Neural cell (in vitro differentiated cells): Measurements from ENCODE around the gene CPLX1. TPM values are rescaled to one million over a fixed set of nuclear protein-coding genes. Genes with fewer than 3 reads are reported as not detected.

Experiments used
- H2AFZ ChIP-seq: fragments of 200-600, 300-800 bp; sonication (generic), shearing (Covaris generic); 2 replicates; pipeline ENCODE4 v1.6.0; 2014; ENCODE audit warnings: low read depth, mild to moderate bottlenecking, antibody characterized with exemption, low read length, moderate library complexity
- H3F3A ChIP-seq: fragments of 200-600 bp; shearing (Covaris generic); 2 replicates; pipeline ENCODE4 v1.6.1; 2016; ENCODE audit warnings: mild to moderate bottlenecking, moderate library complexity, mixed read lengths, antibody characterized with exemption, low read length; ENCODE audit not compliant: insufficient read depth, poor library complexity, severe bottlenecking
- H3K27ac ChIP-seq: fragments of 200-600, 300-800 bp; sonication (generic), shearing (Covaris generic); 2 replicates; pipeline ENCODE4 v1.5.1; 2014; ENCODE audit warnings: mild to moderate bottlenecking, low read length, moderate library complexity
- H3K27me3 ChIP-seq: fragments of 300-800, 200-600 bp; sonication (generic), shearing (Covaris generic); 2 replicates; pipeline ENCODE4 v1.6.0; 2014; ENCODE audit warnings: mild to moderate bottlenecking, low read depth, low read length, moderate library complexity; ENCODE audit not compliant: insufficient read depth
- H3K36me3 ChIP-seq: fragments of 300-800, 200-600 bp; sonication (generic), shearing (Covaris generic); 2 replicates; pipeline ENCODE4 v1.5.1; 2014; ENCODE audit warnings: mild to moderate bottlenecking, antibody characterized with exemption, low read length, moderate library complexity; ENCODE audit not compliant: insufficient read depth
- H3K4me2 ChIP-seq: fragments of 300-800, 200-600 bp; sonication (generic), shearing (Covaris generic); 2 replicates; pipeline ENCODE4 v1.6.0; 2014; ENCODE audit warnings: mild to moderate bottlenecking, low read length
- H3K4me3 ChIP-seq: fragments of 300-800, 200-600 bp; sonication (generic), shearing (Covaris generic); 2 replicates; pipeline ENCODE4 v1.5.1; 2014; ENCODE audit warnings: mild to moderate bottlenecking, low read length, moderate library complexity
- H3K79me2 ChIP-seq: fragments of 200-600 bp; shearing (Covaris generic); replicated peaks from 2 replicates; pipeline ENCODE4 v1.6.0; 2014; ENCODE audit warnings: mild to moderate bottlenecking, low read length, moderate library complexity; ENCODE audit not compliant: insufficient read depth
- H3K9ac ChIP-seq: fragments of 300-800, 200-600 bp; sonication (generic), shearing (Covaris generic); 2 replicates; pipeline ENCODE4 v1.6.1; 2016; ENCODE audit warnings: mild to moderate bottlenecking, low read length, mixed read lengths
- H3K9me2 ChIP-seq: fragments of 200-600 bp; shearing (Covaris generic); 2 replicates; pipeline ENCODE4 v1.6.1; 2016; ENCODE audit warnings: mild to moderate bottlenecking, low read length, mixed read lengths; ENCODE audit not compliant: insufficient read depth
- H3K9me3 ChIP-seq: fragments of 200-600, 300-800 bp; sonication (generic), shearing (Covaris generic); 2 replicates; pipeline ENCODE4 v1.6.1; 2016; ENCODE audit warnings: mild to moderate bottlenecking, mixed run types, low read length, moderate library complexity, mixed read lengths
- H4K20me1 ChIP-seq: fragments of 200-600 bp; shearing (Covaris generic); 2 replicates; pipeline ENCODE4 v1.6.1; 2016; ENCODE audit warnings: mild to moderate bottlenecking, mixed run types; ENCODE audit not compliant: insufficient read depth
- CTCF ChIP-seq: fragments of 450-650 bp; IDR thresholded peaks from 2 replicates; pipeline ENCODE4 v1.5.1; 2014; ENCODE audit warnings: antibody characterized with exemption, mild to moderate bottlenecking, moderate library complexity; ENCODE audit not compliant: poor library complexity, severe bottlenecking
- EP300 ChIP-seq: fragments of 450-650 bp; conservative IDR thresholded peaks from 2 replicates; pipeline ENCODE4 v1.6.1; 2014; ENCODE audit warnings: antibody characterized with exemption, mild to moderate bottlenecking, moderate library complexity; ENCODE audit not compliant: poor library complexity, severe bottlenecking
- EZH2 ChIP-seq: fragments of 200-600, 300-800 bp; shearing (Covaris generic), sonication (generic); IDR thresholded peaks from 2 replicates; pipeline ENCODE4 v1.6.1; 2014; ENCODE audit warnings: antibody characterized with exemption, low read length, borderline replicate concordance, mild to moderate bottlenecking; ENCODE audit not compliant: insufficient read depth, poor library complexity, severe bottlenecking
- MXI1 ChIP-seq: fragments of 450-650 bp; conservative IDR thresholded peaks from 2 replicates; pipeline ENCODE4 v1.6.1; 2014; ENCODE audit warnings: antibody characterized with exemption, mild to moderate bottlenecking; ENCODE audit not compliant: poor library complexity, severe bottlenecking
- POLR2AphosphoS5 ChIP-seq: IDR thresholded peaks from 2 replicates; pipeline ENCODE4 v1.6.1; 2012
- RAD21 ChIP-seq: fragments of 450-650 bp; conservative IDR thresholded peaks from 2 replicates; pipeline ENCODE4 v1.6.1; 2014; ENCODE audit warnings: antibody characterized with exemption, mild to moderate bottlenecking, moderate library complexity
- REST ChIP-seq: IDR thresholded peaks from 2 replicates; pipeline ENCODE4 v1.6.1; 2012; ENCODE audit warnings: borderline replicate concordance
- SMC3 ChIP-seq: fragments of 450-650 bp; conservative IDR thresholded peaks from 2 replicates; pipeline ENCODE4 v1.6.1; 2014; ENCODE audit warnings: antibody characterized with exemption, mild to moderate bottlenecking, moderate library complexity; ENCODE audit not compliant: poor library complexity
- TAF1 ChIP-seq: IDR thresholded peaks from 2 replicates; pipeline ENCODE4 v1.6.1; 2012; ENCODE audit warnings: low read depth
- polyA plus RNA-seq: library from polyadenylated mRNA; depleted of rRNA; stranded (reverse); fragments of >200 nt; gene quantifications from 2 replicates; pipeline ENCODE4 v1.2.3, GENCODE V29; 2014

Gene CPLX1
- polyA plus RNA-seq, 1 donor from 2014 or later = 7.6 TPM

GRCh38 chr4:832536-832935, 6.6 kb upstream of the CPLX1 start:
- TF ChIP-seq EZH2 (no peak), EP300 (no peak), RAD21 (no peak), REST (no peak), MXI1 (no peak), CTCF (no peak), POLR2AphosphoS5 (no peak), TAF1 (no peak)

GRCh38 chr4:832108-832507, 6.2 kb upstream of the CPLX1 start:
- TF ChIP-seq TAF1 = no peak
- no peak for TF ChIP-seq MXI1
- TF ChIP-seq POLR2AphosphoS5 = no peak
- TF ChIP-seq CTCF = no peak
- no peak for TF ChIP-seq EP300
- TF ChIP-seq EZH2 = no peak
- TF ChIP-seq SMC3 = no peak
- no peak for TF ChIP-seq RAD21
- no peak for TF ChIP-seq REST
- Histone ChIP-seq H3K27ac (no peak overlapping the region), H2AFZ (no peak overlapping the region), H4K20me1 (no peaks in the 10 kb centered on the region), H3K4me2 (no peak overlapping the region), H3K9me3 (no peaks in the 10 kb centered on the region), H3K9me2 (no peaks in the 10 kb centered on the region), H3K36me3 (no peaks in the 10 kb centered on the region), H3K4me3 (no peak overlapping the region), H3K9ac (no peak overlapping the region), H3K79me2 (no peaks in the 10 kb centered on the region), H3F3A (no peaks in the 10 kb centered on the region), H3K27me3 (no peaks in the 10 kb centered on the region)

More at GRCh38 chr4:832536-832935, 6.6 kb upstream of the CPLX1 start:
- no peaks in the 10 kb centered on the region for H4K20me1 ChIP-seq
- H2AFZ ChIP-seq = no peak overlapping the region
- peaks cover under 1% of the 10 kb centered on the region for H3K9me3 ChIP-seq
- no peak overlapping the region for H3K4me2 ChIP-seq
- no peak overlapping the region for H3K4me3 ChIP-seq
- no peak overlapping the region for H3K9ac ChIP-seq
- no peaks in the 10 kb centered on the region for H3K27me3 ChIP-seq
- H3K36me3 ChIP-seq = no peaks in the 10 kb centered on the region
- H3K9me2 ChIP-seq = no peaks in the 10 kb centered on the region
- no peaks in the 10 kb centered on the region for H3F3A ChIP-seq
- no peak overlapping the region for H3K27ac ChIP-seq
- no peaks in the 10 kb centered on the region for H3K79me2 ChIP-seq
